Measurements from ENCODE around the gene ADGRV1. TPM values are rescaled to one million over a fixed set of nuclear protein-coding genes. Genes with fewer than 3 reads are reported as not detected.

ADGRV1 gene
- total and polyA plus RNA-seq, 2 experiments from 2014 or later, result 15.5 to 19.6 TPM

- H3K36me3 ChIP-seq, result no peaks in the 10 kb centered on the region
- no peaks in the 10 kb centered on the region for H3K9me3 ChIP-seq (ENCODE audit: low read depth)
- peaks cover 6% of the 10 kb centered on the region for H3K4me1 ChIP-seq (ENCODE audit: low read depth)
- H3K4me3 ChIP-seq, result no peak overlapping the region
- H3K27me3 ChIP-seq, result no peaks in the 10 kb centered on the region
- no peak overlapping the region for H3K27ac ChIP-seq
- no peak for TF ChIP-seq CTCF (IDR thresholded peaks at IDR 0.05; ENCODE audit: low read depth, low read length)
- DNase-seq (ENCODE audit: low read depth in 1 of 2, low spot score in 1 of 2), result no peak
Observed at GRCh38 chr5:90911169-90911568, 352.6 kb downstream of the ADGRV1 start.

GRCh38 chr5:90912476-90912875 lies 353.9 kb downstream of the ADGRV1 start:
- no peak overlapping the region for H3K4me3 ChIP-seq
- no peak overlapping the region for H3K27ac ChIP-seq
- no peaks in the 10 kb centered on the region for H3K36me3 ChIP-seq
- no peak for TF ChIP-seq CTCF (IDR thresholded peaks at IDR 0.05; ENCODE audit: low read depth, low read length)
- H3K27me3 ChIP-seq, result no peaks in the 10 kb centered on the region
- no peaks in the 10 kb centered on the region for H3K9me3 ChIP-seq (ENCODE audit: low read depth)
- peaks cover 6% of the 10 kb centered on the region for H3K4me1 ChIP-seq (ENCODE audit: low read depth)
- no peak for DNase-seq (ENCODE audit: low read depth in 1 of 2, low spot score in 1 of 2)

- Histone ChIP-seq H3K27me3 (no peaks in the 10 kb centered on the region), H3K36me3 (no peaks in the 10 kb centered on the region), H3K4me3 (no peak overlapping the region), H3K4me1 (ENCODE audit: low read depth) (no peaks in the 10 kb centered on the region), H3K9me3 (ENCODE audit: low read depth) (no peaks in the 10 kb centered on the region), H3K27ac (no peak overlapping the region)
- no peak for DNase-seq (ENCODE audit: low read depth in 1 of 2, low spot score in 1 of 2)
- TF ChIP-seq CTCF (IDR thresholded peaks at IDR 0.05; ENCODE audit: low read depth, low read length), result no peak
Observed at GRCh38 chr5:90915393-90915792, 356.8 kb downstream of the ADGRV1 start.

GRCh38 chr5:90916947-90917800 lies 358.6 kb downstream of the ADGRV1 start:
- TF ChIP-seq CTCF (IDR thresholded peaks at IDR 0.05; ENCODE audit: low read depth, low read length), result no peak
- no peak overlapping the region for H3K27ac ChIP-seq
- no peak for DNase-seq (ENCODE audit: low read depth in 1 of 2, low spot score in 1 of 2)
- H3K4me3 ChIP-seq, result no peak overlapping the region
- H3K36me3 ChIP-seq, result no peaks in the 10 kb centered on the region
- H3K9me3 ChIP-seq (ENCODE audit: low read depth), result no peaks in the 10 kb centered on the region
- H3K27me3 ChIP-seq, result no peaks in the 10 kb centered on the region
- no peaks in the 10 kb centered on the region for H3K4me1 ChIP-seq (ENCODE audit: low read depth)

GRCh38 chr5:90917928-90918668 lies 359.5 kb downstream of the ADGRV1 start:
- TF ChIP-seq CTCF (IDR thresholded peaks at IDR 0.05; ENCODE audit: low read depth, low read length), result no peak
- Histone ChIP-seq H3K4me1 (ENCODE audit: low read depth) (no peaks in the 10 kb centered on the region), H3K4me3 (no peak overlapping the region), H3K27me3 (no peaks in the 10 kb centered on the region), H3K9me3 (ENCODE audit: low read depth) (no peaks in the 10 kb centered on the region), H3K36me3 (no peaks in the 10 kb centered on the region), H3K27ac (no peak overlapping the region)
- no peak for DNase-seq (ENCODE audit: low read depth in 1 of 2, low spot score in 1 of 2)
